NCI-H524 (cell line): ENCODE measurements around the gene DYNLT2B.
"Not testable (repeated sequence)": the region's sequence is repeated elsewhere in the genome, so short reads cannot be mapped to it uniquely, and the experiment has no call there.

ENCODE experiments used
- DNase-seq, 2 experiments: peaks; one replicate each; lab custom pipeline; 2025; lab: John Stamatoyannopoulos, UW

Gene DYNLT2B

DNA sequence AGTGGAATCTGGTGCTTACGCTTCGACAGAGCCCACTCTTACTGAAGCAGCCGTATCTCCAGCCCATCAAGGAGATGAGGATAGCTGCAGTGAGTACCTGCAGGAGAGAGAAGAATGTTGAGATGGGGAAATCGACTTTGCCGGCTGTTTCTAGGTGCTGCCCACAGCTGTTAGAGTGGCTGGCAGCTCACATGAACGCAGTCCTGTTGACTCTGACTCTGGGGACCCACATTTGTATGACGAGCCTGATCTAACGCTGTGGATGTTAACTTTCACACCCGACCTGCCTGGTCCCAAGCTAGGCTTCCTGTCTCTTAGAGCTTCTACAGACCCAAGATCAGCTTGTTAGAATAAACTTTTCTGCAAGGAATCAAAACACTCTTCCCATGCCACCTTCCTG, 8.9 kb upstream of the DYNLT2B start:
- no peak for DNase-seq

DNA sequence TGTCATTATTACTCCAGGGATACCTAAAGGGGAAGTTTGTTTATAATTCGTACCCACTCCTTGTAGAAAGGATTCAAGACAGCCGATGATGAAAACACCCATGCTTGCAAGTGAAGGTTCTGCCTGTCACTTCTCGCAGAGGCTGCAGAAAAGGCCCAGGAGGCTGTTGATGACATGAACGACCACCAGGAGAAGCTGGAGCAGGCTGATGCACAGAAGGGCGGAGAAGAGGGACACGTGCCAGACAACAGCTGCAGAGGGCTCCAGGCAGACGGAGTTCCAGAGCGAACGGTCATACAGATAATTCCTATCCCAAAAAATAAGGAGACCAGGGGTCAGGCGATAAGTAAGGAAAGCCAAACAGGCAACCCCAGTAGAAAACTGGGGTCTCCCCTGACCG, 5.7 kb upstream of the DYNLT2B start:
- peak; percentile 81 to 89 for DNase-seq

DNA sequence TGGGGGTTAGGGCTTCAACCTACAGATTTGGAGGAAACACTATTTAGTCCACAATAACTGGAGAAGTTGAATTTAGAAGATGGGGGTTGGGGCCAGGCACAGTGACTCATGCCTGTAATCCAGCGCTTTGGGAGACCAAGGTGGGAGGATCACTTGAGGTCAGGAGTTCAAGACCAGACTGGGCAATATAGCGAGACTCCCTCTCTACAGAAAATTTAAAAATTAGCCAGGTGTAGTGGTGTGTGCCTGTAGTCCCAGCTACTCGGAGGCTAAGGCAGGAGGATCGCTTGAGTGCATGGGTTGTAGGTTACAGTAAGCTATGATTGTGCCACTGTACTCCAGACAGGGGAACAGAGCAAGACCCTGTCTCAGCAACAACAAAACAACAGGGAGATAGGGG, 5.0 kb upstream of the DYNLT2B start:
- no peak for DNase-seq

DNA sequence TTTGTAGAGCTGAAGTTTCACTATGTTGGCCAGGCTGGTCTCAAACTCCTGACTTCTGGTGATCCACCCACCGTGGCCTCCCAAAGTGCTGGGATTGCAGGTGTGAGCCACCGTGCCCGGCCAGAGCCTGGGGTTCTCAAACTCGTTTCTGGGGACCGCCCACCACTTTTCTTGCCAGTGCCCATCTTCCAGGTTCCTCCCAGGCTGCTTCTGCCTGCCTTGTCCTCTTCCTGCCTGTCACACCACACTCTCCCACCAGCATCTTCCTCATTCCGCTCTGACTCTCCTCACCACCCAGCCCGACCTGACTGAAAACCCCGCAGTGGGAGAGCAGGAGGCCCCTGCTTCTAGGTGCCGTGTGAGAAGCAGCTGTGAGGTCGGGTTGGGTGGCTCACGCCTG, 3.1 kb upstream of the DYNLT2B start:
- DNase-seq: no peak

DNA sequence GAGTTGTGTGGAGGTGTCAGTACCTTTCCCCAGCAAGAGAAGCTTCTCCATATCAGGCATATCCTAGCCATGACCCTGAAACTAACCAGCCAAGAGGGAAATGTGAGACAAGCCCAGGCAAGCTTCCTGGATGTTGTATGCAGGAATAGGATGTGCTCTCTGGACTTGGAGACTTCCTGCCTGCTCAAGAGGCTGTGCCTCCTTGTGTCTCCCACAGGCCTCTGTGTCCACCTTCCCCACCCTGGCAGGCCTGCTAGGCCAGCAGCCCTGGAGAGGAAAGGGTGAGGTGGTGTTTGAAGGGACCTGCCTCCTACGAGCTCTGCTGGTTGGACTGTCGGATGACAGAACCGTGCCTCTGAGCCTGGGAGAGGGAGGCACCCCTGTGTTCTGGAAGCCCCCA, 2.1 kb upstream of the DYNLT2B start:
- DNase-seq: no peak

DNA sequence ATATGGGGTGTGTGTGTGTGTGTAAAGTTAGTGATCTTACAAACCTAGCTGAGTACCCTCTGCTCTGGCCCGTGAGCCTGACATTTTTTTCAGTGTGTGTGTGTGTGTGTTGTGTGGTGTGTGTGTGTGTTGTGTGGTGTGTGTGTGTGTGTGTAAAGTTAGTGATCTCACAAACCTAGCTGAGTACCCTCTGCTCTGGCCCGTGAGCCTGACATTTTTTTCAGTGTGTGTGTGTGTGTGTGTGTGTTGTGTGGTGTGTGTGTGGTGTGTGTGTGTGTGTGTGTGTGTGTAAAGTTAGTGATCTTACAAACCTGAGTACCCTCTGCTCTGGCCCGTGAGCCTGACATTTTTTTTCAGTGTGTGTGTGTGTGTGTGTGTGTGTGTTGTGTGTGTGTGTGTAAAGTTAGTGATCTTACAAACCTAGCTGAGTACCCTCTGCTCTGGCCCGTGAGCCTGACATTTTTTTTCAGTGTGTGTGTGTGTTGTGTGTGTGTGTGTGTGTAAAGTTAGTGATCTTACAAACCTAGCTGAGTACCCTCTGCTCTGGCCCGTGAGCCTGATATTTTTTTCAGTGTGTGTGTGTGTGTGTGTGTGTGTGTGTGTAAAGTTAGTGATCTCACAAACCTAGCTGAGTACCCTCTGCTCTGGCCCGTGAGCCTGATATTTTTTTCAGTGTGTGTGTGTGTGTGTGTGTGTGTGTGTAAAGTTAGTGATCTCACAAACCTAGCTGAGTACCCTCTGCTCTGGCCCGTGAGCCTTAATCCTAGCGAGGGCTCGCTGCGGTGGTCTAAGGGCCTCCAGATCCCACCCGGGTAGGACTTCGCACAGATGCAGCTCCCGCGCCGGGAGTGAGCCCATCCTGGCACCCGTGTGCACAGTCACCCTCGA, 997 bp downstream of the DYNLT2B start:
- DNase-seq: not testable (repeated sequence)

DNA sequence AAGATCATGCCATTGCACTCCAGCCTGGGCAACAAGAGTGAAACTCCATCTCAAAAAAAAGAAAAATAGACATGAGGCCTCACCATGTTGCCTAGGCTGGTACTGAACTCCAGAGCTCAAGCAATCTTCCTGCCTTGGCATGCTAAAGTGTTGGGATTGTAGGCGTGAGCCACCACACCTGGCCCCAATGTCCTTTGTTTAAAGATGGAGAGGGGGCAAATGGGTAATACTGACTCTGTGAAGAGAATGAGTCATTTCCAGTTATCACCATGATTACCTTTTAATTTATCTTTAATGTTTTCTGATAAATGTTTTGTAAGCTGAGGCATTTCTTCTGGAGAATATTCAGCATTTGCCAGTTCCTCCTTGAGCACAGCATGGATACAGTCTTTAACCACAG, 2.2 kb downstream of the DYNLT2B start:
- no peak for DNase-seq

DNA sequence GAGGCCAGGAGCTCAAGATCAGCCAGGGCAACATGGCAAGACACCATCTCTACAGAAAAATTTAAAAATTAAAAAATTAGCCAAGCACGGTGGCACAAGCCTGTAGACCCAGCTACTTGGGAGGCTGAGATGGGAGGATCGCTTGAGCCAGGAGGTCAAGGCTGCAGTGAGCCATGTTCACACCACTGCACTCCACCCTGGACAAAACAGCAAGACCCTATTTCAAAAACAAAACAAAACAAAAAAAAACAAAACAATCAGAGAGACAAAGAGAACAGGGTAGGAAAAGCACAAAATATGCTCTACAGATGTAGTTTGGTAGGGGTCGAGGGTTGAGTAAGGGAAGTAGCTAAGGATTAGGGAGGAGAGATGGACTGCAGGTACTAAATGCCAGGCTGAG, 3.4 kb downstream of the DYNLT2B start:
- no peak for DNase-seq

DNA sequence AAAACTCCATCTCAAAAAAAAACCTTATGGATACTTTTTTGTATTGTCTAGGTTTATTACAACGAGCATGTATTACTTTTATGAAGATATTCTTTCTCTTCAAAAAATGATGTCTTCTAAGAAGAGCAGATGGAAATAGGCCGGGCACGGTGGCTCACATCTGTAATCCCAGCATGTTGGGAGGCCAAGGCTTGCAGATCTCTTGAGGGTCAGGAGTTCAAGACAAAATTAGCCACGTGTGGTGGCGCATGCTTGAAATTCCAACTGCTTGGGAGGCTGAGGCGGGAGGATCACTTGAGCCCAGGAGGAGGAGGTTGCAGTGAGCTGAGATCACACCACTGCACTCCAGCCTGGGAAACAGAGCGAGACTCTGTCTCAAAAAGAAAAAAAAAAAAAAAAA, 4.0 kb downstream of the DYNLT2B start:
- not testable (repeated sequence) for DNase-seq

DNA sequence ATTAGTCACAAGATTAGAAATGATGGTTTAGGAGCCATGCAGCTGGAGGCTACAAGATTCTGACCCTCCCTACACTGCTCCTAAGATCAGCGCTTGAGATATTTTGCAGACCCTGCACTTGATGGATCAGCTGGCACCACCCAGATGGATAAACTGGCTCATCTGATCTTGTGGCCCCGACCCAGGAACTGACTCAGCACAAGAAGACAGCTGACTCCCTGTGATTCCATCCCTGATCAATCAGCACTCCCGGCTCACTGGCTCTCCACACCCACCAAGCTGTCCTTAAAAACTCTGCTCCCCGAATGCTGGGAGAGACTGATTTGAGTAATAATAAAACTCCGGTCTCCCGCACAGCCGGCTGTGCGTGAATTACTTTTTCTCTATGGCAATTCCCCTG, 15.1 kb downstream of the DYNLT2B start:
- DNase-seq: not testable (repeated sequence)

DNA sequence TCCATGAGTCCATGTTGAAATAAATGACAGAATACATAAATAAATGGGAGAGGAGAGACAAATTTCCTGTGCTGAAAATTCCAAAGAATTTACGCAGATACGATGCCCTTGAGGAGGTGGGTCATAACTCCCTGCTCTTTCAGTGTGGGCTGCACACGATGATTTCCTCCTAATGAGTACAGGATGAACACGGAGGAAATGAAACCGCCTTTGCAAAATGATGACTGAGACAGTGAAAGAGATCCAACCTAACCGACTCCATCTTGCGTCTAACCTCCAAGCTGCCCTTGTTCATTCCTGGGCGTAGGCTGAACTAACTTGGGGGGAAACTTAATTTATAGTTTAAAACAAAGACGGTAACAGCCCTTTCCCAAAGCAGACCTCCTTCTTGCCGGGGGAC, 15.5 kb downstream of the DYNLT2B start:
- not testable (repeated sequence) for DNase-seq

DNA sequence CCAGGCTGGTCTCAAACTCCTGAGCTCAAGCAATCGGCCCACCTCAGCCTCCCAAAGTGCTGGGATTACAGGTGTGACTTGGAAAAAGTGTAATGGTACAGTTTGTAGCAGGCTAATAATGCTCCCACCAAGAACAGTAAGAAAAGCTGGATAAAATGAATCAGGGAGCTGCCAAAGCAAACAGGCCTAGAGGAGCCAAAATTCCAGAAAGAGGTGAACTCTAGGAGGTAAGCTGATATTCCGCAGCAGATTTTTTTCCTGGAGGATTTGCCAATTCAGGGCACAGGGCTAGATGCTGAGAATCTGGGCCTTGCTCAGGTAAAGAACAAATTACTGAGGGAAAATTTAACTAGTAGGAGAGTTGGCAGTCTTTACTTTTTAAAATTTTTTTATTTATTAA, 19.5 kb downstream of the DYNLT2B start:
- no peak for DNase-seq

DNA sequence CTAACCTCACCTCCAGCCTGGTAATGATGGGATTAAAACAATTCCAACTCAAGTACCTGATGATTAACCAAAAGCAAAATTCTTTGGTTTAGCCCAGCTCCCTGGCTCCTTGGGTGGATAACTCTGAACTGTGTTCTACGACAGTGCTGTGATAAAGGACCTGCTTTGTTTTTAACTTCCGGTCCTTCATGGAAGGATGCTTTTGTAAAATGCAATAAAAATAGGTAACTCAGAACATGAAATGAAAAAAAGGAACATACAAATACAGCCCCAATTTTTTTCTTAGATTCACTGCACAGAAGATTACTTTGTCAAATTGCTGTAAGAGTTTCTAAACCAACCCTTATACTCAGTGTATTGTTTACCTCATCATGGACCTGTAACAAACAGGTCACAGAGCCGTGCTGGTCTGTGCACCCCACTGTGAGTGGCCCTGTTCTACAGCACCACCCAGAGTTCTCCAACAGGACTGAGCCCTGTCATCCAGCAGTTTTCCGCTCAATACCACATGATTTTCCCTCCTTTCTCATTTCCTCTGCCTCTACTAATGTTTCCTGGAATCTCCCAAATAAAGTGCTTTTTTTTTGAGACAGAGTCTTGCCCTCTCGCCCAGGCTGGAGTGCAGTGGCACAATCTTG, 25.6 kb downstream of the DYNLT2B start:
- no peak for DNase-seq

DNA sequence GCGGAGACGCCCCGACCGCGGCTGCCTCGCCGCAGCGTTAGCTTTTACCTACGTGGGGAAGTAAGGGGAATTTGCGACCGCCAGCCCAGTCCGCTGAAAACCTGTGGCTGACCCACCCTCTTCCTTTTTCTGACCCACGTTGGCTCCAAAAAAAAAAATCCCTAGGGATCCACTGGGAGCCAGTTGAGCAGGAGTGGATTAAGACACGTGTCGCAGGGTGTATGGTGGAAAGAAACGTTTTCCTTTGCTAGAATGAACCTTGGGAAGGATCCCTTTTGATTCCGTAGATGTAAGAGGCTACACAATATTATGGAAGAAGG, 29.9 kb downstream of the DYNLT2B start:
- peak; percentile 51 to 74 for DNase-seq

DNA sequence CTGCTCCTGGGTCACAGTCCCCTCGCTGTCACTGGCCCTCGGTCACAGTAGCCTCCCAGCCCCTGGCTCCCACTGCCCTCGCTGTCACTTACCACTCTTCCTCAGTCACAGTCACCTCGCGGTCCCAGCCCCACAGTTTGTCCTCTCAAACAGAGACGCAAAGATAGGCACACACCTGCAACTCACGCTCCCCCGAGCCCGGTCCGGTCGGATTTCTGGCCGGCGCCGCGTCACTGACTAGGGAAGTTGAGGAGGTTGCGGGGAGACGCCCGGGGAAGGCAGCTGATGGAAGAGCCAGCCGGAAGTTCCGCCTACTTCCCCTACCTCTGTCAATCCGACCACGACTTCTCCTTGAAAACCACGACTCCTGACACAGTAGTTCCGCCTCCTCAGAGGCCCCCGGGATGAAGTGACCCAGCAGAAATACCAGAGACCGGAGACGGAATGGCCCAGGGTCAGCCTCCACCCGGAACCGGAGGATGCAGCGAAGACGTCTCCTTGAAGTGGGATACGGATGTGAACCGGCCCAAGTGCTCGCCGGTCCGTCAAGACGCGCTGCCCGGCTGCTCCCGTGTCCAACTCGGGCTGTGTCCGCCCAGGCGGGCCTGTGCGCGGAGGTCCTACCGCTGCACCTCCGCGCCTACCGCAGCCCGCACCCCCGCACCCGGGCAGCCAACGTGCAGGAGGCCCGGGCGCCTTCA, 30.4 kb downstream of the DYNLT2B start, which contains the start of gene PCYT1A:
PCYT1A (minus strand) TSS at position 287 of the 701 bp plus-strand sequence. CDS start 17,195 bp downstream, outside the sequence.
- DNase-seq: peak; percentile 86 to 96

DNA sequence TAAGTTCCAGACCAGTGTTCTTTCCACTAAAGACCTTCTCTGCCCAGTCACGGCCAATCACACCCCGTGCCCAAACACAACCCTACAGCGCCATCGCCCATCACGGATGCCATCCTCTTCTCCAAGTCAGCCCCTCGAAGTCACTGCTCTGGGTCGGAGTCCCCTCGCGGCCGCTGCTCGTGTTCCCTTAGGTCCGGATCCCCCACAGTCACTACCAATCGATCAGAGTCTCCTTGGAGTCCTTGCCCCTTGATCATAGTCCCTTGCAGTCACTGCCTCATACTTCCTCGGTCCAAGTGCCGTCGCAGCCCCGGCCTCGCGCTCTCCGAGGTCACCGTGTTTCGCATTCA, 31.0 kb downstream of the DYNLT2B start:
- DNase-seq: no peak

DNA sequence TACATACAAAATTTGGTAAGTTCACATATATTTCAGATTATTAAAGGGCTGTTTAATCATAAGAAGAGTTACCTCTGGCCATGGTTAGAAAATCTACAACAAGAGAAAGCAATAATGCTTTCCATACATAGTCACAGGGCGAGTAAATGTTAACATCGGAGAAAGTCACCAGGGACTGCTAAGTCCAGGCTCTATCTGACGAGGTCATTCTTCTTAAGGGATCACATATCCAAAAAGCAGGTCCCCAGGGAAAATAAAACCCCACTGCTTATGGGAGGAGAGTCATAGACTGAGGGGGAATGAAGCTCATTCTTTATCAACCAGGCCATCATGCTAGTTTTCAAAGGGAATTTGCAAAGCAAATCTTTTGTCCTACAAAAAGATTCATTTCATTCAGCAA, 33.6 kb downstream of the DYNLT2B start:
- DNase-seq: no peak

DNA sequence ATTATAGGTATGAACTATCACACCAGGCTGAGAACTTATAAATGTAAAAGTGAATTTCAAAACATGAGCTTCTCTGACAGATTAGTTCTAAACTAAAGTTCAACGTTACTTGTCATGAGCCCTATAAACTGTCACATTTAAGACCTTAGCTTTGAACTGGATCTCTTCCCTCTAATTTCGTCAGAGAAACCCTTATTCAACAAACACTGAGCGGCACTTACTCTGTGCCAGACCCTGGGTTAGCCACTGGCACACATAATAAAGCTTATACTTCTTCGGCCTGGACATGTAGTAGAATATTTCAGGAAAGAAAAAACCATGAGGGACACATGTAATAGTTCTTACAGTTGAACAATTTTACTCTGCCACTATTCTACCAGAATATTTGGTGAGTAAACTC, 36.1 kb downstream of the DYNLT2B start:
- DNase-seq: no peak

DNA sequence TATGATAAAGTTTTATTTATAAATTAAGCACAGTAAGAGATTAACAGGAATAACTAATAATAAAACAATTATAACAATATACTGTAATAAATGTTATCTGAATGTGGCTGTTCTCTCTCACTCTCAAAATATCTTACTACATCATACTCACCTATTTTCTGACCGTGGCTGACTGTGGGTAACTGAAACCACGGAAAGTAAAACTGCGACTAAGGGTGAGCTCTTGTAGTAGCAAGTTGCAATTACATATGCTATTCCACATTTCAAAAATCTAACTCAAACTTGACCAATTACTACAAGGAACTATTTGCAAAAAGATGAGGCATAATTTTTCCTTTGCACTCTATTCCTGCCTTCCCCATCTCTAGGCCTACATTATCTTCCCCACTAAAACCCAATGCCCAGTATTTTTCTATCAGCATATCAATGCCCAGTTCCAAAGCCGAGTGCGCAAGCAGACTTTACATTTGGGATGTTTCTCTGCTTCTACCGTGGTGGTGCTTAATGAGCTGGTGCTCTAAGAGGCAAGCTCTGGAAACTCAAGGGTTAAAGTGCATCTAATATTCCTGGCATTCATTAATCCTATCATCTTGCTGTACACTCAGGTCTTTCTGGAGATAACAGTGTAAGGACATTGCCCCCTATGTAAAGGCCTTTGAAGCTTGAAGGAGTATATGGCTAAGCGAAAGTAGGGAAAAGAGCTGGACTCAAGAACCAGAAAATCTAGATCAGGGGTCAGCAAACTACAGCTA, 37.2 kb downstream of the DYNLT2B start:
- DNase-seq: no peak

DNA sequence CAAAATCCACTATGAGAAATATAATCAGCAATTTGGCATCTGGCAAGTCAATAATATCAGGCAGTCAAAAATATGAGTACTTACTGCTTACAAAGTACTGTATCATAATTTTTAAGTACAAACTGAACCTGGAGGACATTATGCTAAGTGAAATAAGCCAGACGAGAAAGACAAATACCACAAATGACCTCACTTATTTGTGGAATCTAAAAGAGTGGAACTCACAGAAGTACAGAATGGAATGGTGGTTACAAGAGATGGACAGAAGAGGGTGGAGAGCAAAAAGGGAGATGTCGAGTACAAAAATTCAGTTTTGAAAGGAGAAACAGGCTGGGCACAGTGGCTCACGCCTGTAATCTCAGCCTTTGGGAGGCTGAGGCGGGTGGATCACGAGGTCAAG, 42.9 kb downstream of the DYNLT2B start:
- no peak for DNase-seq

DNA sequence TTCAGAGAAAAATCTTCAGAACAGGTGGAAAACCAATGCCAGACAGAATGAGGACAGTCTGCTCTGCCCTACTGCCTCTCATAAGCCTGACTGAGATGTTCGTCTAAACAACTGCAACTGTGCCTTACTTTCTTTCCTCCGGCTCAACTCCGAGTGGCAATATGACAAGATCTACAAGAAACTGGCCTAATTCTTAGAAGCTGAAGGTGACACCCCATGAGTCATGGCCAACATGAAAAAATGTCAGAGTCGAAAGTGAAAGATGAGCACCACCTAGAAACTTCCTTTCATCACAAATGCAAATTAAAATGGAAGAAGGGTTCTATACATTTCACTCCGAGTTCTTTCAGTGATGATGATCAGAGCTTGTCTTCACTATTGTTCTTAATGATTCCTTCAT, 43.5 kb downstream of the DYNLT2B start:
- no peak for DNase-seq

DNA sequence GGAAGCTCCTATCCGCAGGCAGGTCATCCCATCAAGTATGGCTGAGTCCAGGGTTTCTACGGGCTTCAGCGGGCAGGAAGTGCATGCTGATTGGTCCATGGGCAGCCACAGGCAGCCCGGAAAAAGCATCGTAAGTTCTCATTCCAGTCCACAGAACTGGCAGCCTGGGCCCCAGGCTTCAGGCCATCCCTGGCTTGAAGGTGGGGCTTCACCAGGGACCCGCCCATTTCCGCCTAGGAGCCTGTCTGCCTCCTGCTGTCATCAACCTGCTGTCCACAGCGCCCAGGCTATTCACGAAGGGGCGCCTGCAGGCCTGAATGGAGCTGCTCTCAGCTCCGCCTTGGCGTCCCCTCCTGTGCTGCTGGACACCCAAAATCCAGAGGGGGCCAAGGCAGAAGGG, 44.4 kb downstream of the DYNLT2B start:
- DNase-seq: no peak
